Fibroblast of mammary gland (primary cell): ENCODE results near the gene NDUFC1.
"Not testable (repeated sequence)": the region's sequence is repeated elsewhere in the genome, so short reads cannot be mapped to it uniquely, and the experiment has no call there.

Experiments
- DNase-seq: peaks from one replicate; pipeline ENCODE4 v3.0.0-alpha.2; 2010; ENCODE audit warnings: low read depth
- H3K4me3 ChIP-seq: 2 replicates; pipeline ENCODE4 v1.5.1; 2011; ENCODE audit warnings: low read depth, mild to moderate bottlenecking, low read length, moderate library complexity; ENCODE audit not compliant: control insufficient read depth
- TF ChIP-seq, protein P1 (sequence below): conservative IDR thresholded peaks from 2 replicates; pipeline ENCODE4 v1.5.1; 2011; ENCODE audit warnings: low read depth, low read length, inconsistent platforms; ENCODE audit not compliant: control insufficient read depth, insufficient read depth

NDUFC1 gene

DNA sequence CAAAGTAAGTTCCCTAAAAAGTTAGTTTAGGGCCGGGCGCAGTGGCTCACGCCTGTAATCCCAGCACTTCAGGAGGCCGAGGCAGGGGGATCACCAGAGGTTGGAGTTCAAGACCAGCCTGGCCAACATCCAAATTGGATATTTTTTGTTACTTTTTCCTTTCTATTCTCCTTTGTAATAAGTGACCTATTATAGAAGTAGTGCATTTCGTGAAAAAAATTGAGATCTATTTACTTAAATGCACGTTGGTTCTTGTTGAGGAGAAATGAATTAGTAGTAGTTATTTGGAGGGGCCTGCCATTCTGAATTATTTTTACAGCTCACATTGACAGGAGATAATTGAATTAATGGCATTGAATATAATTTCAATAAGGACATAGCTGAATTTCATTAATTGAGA, 22.3 kb upstream of the NDUFC1 start:
- DNase-seq, result no peak
- H3K4me3 ChIP-seq, result no peak overlapping the region
- TF ChIP-seq, protein P1, sequence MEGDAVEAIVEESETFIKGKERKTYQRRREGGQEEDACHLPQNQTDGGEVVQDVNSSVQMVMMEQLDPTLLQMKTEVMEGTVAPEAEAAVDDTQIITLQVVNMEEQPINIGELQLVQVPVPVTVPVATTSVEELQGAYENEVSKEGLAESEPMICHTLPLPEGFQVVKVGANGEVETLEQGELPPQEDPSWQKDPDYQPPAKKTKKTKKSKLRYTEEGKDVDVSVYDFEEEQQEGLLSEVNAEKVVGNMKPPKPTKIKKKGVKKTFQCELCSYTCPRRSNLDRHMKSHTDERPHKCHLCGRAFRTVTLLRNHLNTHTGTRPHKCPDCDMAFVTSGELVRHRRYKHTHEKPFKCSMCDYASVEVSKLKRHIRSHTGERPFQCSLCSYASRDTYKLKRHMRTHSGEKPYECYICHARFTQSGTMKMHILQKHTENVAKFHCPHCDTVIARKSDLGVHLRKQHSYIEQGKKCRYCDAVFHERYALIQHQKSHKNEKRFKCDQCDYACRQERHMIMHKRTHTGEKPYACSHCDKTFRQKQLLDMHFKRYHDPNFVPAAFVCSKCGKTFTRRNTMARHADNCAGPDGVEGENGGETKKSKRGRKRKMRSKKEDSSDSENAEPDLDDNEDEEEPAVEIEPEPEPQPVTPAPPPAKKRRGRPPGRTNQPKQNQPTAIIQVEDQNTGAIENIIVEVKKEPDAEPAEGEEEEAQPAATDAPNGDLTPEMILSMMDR, result no peak

DNA sequence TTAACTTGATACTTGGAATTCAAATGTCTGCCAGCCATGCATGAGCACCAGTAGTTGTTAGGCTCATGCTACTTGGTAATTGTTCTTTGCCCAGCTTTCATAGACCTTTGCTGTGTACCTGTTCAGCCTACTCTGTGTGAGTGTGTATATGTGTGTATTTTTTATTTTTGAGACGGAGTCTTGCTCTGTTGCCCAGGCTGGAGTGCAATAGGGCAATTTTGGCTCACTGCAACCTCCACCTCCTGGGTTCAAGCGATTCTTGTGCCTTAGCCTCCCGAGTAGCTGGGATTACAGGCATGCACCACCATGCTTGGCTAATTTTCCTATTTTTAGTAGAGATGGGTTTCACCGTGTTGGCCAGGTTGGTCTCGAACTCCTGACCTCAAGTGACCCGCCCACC, 20.3 kb upstream of the NDUFC1 start:
- not testable (repeated sequence) for H3K4me3 ChIP-seq, DNase-seq

DNA sequence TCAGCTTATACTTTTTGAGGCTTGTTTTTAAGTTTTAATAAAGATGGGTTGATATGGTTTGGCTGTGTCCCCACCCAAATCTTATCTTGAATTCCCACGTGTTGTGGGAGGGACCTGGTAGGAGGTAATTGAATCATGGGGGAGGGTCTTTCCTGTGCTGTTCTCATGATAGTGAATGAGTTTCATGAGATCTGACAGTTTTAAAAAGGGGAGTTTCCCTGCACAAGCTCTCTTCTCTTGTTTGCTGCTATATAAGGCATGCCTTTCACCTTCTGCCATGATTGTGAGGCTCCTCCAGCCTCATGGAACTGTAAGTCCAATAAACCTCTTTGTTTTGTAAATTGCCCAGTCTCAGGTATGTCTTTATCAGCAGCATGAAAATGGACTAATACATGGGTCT, 19.8 kb upstream of the NDUFC1 start:
- H3K4me3 ChIP-seq, DNase-seq: not testable (repeated sequence)

DNA sequence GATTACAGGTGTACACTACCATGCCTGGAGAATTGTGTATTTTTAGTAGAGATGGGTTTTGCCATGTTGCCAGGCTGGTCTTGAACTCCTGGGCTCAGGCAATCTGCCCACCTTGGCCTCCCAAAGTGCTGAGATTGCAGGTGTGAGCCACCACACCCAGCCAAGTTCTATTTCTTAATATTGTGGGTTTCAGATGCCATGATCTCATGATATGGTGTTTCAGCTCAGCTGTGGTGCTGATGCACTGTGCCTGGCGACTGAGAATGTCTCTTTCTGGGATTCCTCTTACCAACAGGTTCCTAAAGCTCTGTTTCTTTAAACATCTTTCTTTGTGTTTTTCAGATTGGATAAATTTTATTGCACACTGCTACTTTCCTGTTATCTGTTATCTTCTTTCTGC, 17.3 kb upstream of the NDUFC1 start:
- TF ChIP-seq, protein P1, result no peak
- DNase-seq, result no peak
- no peak overlapping the region for H3K4me3 ChIP-seq

DNA sequence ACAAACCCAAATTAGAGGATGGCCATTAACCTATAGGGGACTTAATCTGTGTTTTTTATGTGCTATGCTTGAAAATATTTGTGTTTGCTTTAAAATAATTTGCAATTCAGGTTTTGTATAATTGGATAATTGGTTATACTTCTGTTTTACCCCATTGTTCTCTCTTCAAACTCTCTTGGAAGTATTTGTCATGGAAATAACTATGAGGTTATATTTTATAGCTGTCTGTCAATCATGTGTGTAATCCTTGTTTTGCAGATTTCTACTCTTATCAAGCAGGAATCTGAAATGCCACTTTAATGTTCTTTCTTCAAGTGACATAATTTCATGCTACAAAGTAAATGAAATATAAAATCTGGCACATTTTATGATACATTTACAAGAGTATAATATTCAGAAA, 15.4 kb upstream of the NDUFC1 start:
- no peak for DNase-seq
- TF ChIP-seq, protein P1, result no peak
- no peak overlapping the region for H3K4me3 ChIP-seq

DNA sequence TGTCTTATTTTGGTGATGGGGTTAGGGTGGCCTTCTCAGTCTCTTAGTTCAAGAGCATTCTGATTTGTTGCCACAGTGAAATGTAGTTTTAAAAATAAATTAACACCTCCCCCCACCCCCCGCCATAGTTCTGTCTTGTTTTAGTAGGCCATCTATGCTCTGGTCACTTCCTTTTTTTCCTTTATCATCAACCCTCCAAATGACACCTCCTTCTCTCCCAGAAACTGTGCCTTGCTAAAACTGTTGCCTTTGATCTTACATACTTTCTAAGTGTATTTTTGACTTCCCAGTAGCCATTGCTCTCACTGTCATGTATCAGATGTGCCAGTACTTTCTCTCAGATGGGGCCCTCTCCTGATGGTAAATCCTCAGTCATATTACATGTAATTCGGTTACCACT, 14.5 kb upstream of the NDUFC1 start:
- TF ChIP-seq, protein P1, result no peak
- no peak overlapping the region for H3K4me3 ChIP-seq
- DNase-seq, result no peak

DNA sequence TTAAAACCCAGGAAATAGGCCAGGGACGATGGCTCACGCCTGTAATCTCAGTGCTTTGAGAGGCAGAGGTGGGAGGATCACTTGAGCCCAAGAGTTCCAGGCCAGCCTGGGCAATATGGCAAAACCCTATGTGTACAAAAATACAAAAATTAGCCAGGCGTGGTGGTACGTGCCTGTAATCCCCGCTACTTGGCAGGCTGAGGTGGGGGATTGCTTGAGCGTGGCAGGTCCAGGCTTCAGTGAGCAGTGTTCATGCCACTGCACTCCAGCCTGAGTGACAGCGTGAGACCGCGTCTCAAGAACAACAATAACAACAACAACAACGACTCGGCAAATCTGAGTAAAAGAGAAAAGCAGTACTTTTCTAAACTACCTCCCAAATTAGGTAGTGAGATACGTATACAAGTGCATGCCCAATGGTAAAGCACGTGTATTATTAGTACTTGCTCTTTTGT, 13.0 kb upstream of the NDUFC1 start:
- H3K4me3 ChIP-seq, result no peak overlapping the region
- TF ChIP-seq, protein P1, result no peak
- no peak for DNase-seq

DNA sequence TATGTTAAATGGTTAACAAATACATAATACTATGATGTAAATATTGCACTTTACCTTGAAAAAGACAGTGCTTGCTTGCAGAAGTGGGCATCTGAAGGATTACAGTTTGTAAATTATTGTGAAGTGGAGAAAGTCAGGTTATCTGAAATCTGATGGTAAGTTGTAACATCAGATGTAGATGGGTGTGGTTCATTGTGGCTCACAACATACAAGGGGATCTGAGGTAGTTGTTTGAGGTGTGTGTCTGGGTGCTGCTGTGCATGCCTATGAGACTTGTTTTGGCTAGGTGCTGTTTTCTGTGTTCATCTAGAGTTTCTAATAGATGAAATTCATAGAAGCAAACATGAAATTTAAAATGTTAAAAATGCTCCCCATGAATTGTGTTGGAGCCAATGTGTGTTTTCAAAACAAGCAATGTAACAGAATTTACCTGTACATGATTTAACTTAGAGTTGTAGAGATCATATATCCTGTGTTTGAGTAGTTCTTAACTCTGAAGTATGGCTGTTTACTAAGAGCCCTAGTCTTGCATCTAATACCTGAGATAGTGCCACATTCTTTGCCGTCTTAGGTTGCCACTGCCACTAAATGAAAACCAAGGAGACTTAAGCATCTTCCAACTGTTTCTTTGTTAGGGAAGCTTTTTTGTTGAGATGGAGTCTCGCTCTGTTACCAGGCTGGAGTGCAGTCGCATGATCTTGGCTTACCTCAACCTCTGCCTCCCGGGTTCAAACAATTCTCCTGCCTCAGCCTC, 11.9 kb upstream of the NDUFC1 start:
- TF ChIP-seq, protein P1, result no peak
- H3K4me3 ChIP-seq, result no peak overlapping the region

DNA sequence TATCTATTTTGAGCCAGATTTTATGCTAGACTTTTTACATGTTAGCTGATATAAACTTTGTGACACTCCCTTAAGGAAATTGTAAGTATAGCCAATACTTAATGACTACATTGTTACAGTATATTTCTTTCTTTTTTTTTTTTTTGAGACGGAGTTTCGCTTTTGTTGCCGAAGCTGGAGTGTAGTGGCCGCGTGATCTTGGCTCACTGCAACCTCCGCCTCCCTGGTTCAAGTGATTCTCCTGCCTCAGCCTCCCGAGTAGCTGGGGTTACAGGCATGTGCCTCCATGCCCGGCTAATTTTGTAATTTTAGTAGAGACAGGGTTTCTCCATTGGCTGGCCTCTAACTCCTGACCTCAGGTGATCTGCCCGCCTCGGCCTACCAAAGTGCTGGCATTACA, 11.1 kb upstream of the NDUFC1 start:
- not testable (repeated sequence) for DNase-seq, H3K4me3 ChIP-seq

More for the DNA sequence above, 11.9 kb upstream of the NDUFC1 start:
- no peak for DNase-seq
